WTC11 (cell line): ENCODE data around the gene PDE1A. TPM values are rescaled to one million over a fixed set of nuclear protein-coding genes. Genes with fewer than 3 reads are reported as not detected.

Experiments used
- ATAC-seq: fragments of 200-7000 bp; cut with Tn5 transposase; 2 replicates; pipeline ENCODE4 v1.10.0; 2021; ENCODE audit warnings: mild to moderate bottlenecking, moderate library complexity
- CTCF ChIA-PET: fragments of 300-600 bp; sonication (Branson Sonifier 250); formaldehyde crosslinking; loops from one replicate; lab custom pipeline; 2021; ENCODE audit warnings: antibody characterized with exemption; lab: Charles Lee
- POLR2A ChIA-PET: fragments of 350-600 bp; sonication (Branson Sonifier 250); formaldehyde crosslinking; loops from one replicate; lab custom pipeline; 2021; ENCODE audit warnings: antibody characterized with exemption; lab: Charles Lee
- DNase-seq: peaks from one replicate; pipeline ENCODE4 v3.0.0; 2021; ENCODE audit warnings: low spot score
- H3K27ac Mint-ChIP-seq: 2 replicates; pipeline ENCODE4 v1.8.0; 2021; ENCODE audit warnings: mixed read lengths
- H3K27me3 Mint-ChIP-seq: 2 replicates; pipeline ENCODE4 v1.8.0; 2021; ENCODE audit warnings: low read depth, mild to moderate bottlenecking, moderate library complexity, mixed read lengths
- H3K36me3 Mint-ChIP-seq: 2 replicates; pipeline ENCODE4 v1.8.0; 2021; ENCODE audit warnings: mixed read lengths
- H3K4me1 Mint-ChIP-seq: 2 replicates; pipeline ENCODE4 v1.8.0; 2022; ENCODE audit warnings: mixed read lengths
- H3K4me3 Mint-ChIP-seq: 2 replicates; pipeline ENCODE4 v1.8.0; 2021; ENCODE audit warnings: mild to moderate bottlenecking, moderate library complexity, mixed read lengths
- H3K9me3 Mint-ChIP-seq: 2 replicates; pipeline ENCODE4 v1.8.0; 2021; ENCODE audit warnings: mixed read lengths
- CBFB ChIP-seq: sonication (generic); formaldehyde crosslinking; IDR thresholded peaks from 2 replicates; pipeline ENCODE4 v1.8.1; 2022; ENCODE audit warnings: mild to moderate bottlenecking, low read depth, missing genetic modification reagents
- CREB1 ChIP-seq: sonication (generic); formaldehyde crosslinking; IDR thresholded peaks from 2 replicates; pipeline ENCODE4 v1.8.0; 2023; ENCODE audit warnings: mild to moderate bottlenecking, missing genetic modification reagents
- ELF4 ChIP-seq: sonication (generic); formaldehyde crosslinking; IDR thresholded peaks from 2 replicates; pipeline ENCODE4 v1.8.1; 2022; ENCODE audit warnings: low read depth, mild to moderate bottlenecking, moderate library complexity, missing genetic modification reagents
- ERG ChIP-seq: fragments of 250-450 bp; sonication (Bioruptor Pico); IDR thresholded peaks from 2 replicates; pipeline ENCODE4 v1.8.0; 2021; ENCODE audit warnings: mild to moderate bottlenecking
- ETV6 ChIP-seq: sonication (generic); formaldehyde crosslinking; IDR thresholded peaks from 2 replicates; pipeline ENCODE4 v1.8.1; 2022; ENCODE audit warnings: mild to moderate bottlenecking, missing genetic modification reagents
- GABPB1 ChIP-seq: sonication (generic); formaldehyde crosslinking; IDR thresholded peaks from 2 replicates; pipeline ENCODE4 v1.8.1; 2023; ENCODE audit warnings: mild to moderate bottlenecking, missing genetic modification reagents
- HMGA2 ChIP-seq: fragments of 250-450 bp; sonication (Bioruptor Pico); IDR thresholded peaks from 2 replicates; pipeline ENCODE4 v1.4.0; 2021; ENCODE audit warnings: mild to moderate bottlenecking, moderate library complexity
- MLX ChIP-seq: sonication (generic); formaldehyde crosslinking; IDR thresholded peaks from 2 replicates; pipeline ENCODE4 v1.8.1; 2023; ENCODE audit warnings: mild to moderate bottlenecking, missing genetic modification reagents, moderate library complexity
- NFYB ChIP-seq: sonication (generic); formaldehyde crosslinking; conservative IDR thresholded peaks from 2 replicates; pipeline ENCODE4 v1.8.0; 2022; ENCODE audit warnings: low read depth, missing genetic modification reagents
- USF1 ChIP-seq: sonication (generic); formaldehyde crosslinking; IDR thresholded peaks from 2 replicates; pipeline ENCODE4 v1.8.0; 2022; ENCODE audit warnings: mild to moderate bottlenecking, missing genetic modification reagents
- ZBTB21 ChIP-seq: sonication (generic); formaldehyde crosslinking; IDR thresholded peaks from 2 replicates; pipeline ENCODE4 v1.8.1; 2023; ENCODE audit warnings: mild to moderate bottlenecking, missing genetic modification reagents, borderline replicate concordance
- ZNF121 ChIP-seq: sonication (generic); formaldehyde crosslinking; IDR thresholded peaks from 2 replicates; pipeline ENCODE4 v1.8.0; 2023; ENCODE audit warnings: missing genetic modification reagents
- ZNF281 ChIP-seq: sonication (generic); formaldehyde crosslinking; IDR thresholded peaks from 2 replicates; pipeline ENCODE4 v1.8.0; 2023; ENCODE audit warnings: mild to moderate bottlenecking, missing genetic modification reagents
- ZSCAN18 ChIP-seq: fragments of 250-450 bp; sonication (Bioruptor Pico); IDR thresholded peaks from 2 replicates; pipeline ENCODE4 v2.1.2; 2022; ENCODE audit warnings: mild to moderate bottlenecking, moderate library complexity
- total RNA-seq: library from RNA; stranded (reverse); gene quantifications from 3 replicates; pipeline ENCODE4 v1.2.3, GENCODE V29; 2021
- TF ChIP-seq, protein P1 (sequence below): sonication (generic); formaldehyde crosslinking; IDR thresholded peaks from 2 replicates; pipeline ENCODE4 v1.8.0; 2022; ENCODE audit warnings: missing genetic modification reagents
- TF ChIP-seq, protein P2 (sequence below): sonication (generic); formaldehyde crosslinking; IDR thresholded peaks from 2 replicates; pipeline ENCODE4 v1.8.1; 2022; ENCODE audit warnings: mild to moderate bottlenecking, missing genetic modification reagents, moderate library complexity, borderline replicate concordance
- TF ChIP-seq, protein P3 (sequence below): fragments of 250-450 bp; sonication (Bioruptor Pico); conservative IDR thresholded peaks from 2 replicates; pipeline ENCODE4 v1.9.0; 2021; ENCODE audit warnings: mild to moderate bottlenecking
- TF ChIP-seq, protein P4 (sequence below): fragments of 250-450 bp; sonication (Bioruptor Pico); IDR thresholded peaks from 2 replicates; pipeline ENCODE4 v1.9.0; 2021; ENCODE audit warnings: moderate library complexity, mild to moderate bottlenecking, inconsistent platforms, borderline replicate concordance

PDE1A gene
- total RNA-seq, 1 experiment from 2014 or later: not detected

- Mint-ChIP-seq H3K27ac (no peak overlapping the region), H3K9me3 (peaks cover 5% of the 10 kb centered on the region; the same call in 1 of the 2 replicates), H3K27me3 (no peaks in the 10 kb centered on the region), H3K4me3 (no peak overlapping the region)
- DNase-seq (no peak), ATAC-seq (no peak)
- ChIA-PET CTCF (interaction anchor here (0.6 kb wide), 1 partner anchor 278 kb away, joined by 3 read pairs; no protein-coding TSS in a partner anchor), POLR2A (no interaction called here)
- no peak for TF ChIP-seq CREB1 (CRISPR knock-in tag)
- no peak for TF ChIP-seq CBFB (CRISPR knock-in tag)
- TF ChIP-seq, protein P1, sequence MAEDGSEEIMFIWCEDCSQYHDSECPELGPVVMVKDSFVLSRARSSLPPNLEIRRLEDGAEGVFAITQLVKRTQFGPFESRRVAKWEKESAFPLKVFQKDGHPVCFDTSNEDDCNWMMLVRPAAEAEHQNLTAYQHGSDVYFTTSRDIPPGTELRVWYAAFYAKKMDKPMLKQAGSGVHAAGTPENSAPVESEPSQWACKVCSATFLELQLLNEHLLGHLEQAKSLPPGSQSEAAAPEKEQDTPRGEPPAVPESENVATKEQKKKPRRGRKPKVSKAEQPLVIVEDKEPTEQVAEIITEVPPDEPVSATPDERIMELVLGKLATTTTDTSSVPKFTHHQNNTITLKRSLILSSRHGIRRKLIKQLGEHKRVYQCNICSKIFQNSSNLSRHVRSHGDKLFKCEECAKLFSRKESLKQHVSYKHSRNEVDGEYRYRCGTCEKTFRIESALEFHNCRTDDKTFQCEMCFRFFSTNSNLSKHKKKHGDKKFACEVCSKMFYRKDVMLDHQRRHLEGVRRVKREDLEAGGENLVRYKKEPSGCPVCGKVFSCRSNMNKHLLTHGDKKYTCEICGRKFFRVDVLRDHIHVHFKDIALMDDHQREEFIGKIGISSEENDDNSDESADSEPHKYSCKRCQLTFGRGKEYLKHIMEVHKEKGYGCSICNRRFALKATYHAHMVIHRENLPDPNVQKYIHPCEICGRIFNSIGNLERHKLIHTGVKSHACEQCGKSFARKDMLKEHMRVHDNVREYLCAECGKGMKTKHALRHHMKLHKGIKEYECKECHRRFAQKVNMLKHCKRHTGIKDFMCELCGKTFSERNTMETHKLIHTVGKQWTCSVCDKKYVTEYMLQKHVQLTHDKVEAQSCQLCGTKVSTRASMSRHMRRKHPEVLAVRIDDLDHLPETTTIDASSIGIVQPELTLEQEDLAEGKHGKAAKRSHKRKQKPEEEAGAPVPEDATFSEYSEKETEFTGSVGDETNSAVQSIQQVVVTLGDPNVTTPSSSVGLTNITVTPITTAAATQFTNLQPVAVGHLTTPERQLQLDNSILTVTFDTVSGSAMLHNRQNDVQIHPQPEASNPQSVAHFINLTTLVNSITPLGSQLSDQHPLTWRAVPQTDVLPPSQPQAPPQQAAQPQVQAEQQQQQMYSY (CRISPR knock-in tag): no peak
- no peak for TF ChIP-seq ETV6
- TF ChIP-seq USF1 (CRISPR knock-in tag): no peak
- TF ChIP-seq GABPB1 (CRISPR knock-in tag): no peak
- TF ChIP-seq ELF4 (CRISPR knock-in tag): no peak
- TF ChIP-seq ZNF121: no peak
- no peak for TF ChIP-seq MLX (CRISPR knock-in tag)
- TF ChIP-seq, protein P2, sequence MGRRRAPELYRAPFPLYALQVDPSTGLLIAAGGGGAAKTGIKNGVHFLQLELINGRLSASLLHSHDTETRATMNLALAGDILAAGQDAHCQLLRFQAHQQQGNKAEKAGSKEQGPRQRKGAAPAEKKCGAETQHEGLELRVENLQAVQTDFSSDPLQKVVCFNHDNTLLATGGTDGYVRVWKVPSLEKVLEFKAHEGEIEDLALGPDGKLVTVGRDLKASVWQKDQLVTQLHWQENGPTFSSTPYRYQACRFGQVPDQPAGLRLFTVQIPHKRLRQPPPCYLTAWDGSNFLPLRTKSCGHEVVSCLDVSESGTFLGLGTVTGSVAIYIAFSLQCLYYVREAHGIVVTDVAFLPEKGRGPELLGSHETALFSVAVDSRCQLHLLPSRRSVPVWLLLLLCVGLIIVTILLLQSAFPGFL (CRISPR knock-in tag): no peak
- TF ChIP-seq, protein P3, sequence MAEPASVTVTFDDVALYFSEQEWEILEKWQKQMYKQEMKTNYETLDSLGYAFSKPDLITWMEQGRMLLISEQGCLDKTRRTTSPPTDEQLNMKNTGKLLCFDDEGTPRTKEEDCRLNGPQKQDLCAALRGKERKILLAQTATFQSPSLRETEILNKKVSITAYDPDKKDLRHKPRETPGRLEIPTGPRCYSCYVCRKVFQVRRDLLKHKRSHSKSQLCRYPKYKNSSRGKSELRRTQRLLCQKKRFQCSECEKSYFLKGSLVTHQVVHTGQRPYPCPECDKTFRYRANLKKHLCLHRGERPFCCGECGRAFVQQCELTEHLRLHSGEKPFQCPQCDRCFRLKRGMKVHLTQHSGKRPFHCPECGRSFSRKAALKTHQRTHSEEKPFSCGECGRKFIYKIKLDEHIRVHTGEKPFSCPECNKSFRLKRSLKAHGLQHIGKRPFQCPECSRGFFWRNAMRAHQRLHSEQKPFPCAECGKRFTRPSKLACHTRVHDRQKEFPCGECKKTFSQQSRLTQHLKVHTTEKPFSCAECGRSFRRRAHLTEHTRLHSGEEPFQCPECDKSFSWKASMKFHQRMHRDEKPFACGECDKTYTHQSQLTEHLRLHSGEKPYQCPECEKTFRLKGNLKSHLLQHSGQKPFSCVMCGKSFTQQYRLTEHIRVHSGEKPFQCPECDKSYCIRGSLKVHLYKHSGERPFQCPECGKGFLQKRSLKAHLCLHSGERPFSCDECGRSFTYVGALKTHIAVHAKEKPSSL (CRISPR knock-in tag): no peak
- TF ChIP-seq, protein P4, sequence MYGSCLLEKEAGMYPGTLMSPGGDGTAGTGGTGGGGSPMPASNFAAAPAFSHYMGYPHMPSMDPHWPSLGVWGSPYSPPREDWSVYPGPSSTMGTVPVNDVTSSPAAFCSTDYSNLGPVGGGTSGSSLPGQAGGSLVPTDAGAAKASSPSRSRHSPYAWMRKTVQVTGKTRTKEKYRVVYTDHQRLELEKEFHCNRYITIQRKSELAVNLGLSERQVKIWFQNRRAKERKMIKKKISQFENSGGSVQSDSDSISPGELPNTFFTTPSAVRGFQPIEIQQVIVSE (CRISPR knock-in tag): no peak
- no peak for TF ChIP-seq NFYB
- TF ChIP-seq ZSCAN18: no peak
- TF ChIP-seq HMGA2 (CRISPR knock-in tag): no peak
- TF ChIP-seq ZBTB21 (CRISPR knock-in tag): no peak
- no peak for TF ChIP-seq ERG (CRISPR knock-in tag)
- TF ChIP-seq ZNF281 (CRISPR knock-in tag): no peak
- TF ChIP-seq, all 79 proteins: peak for 0
- Mint-ChIP-seq H3K4me1 (no peaks in the 10 kb centered on the region), H3K36me3 (no peaks in the 10 kb centered on the region)
Measured at GRCh38 chr2:182170341-182170740, 256.5 kb downstream of the PDE1A start.
